Subcutaneous adipose tissue (tissue), 4 donors: Measurements from ENCODE around the gene FSD1L. TPM values are rescaled to one million over a fixed set of nuclear protein-coding genes. Genes with fewer than 3 reads are reported as not detected.

Source experiments
- total RNA-seq, 4 donors: library from RNA; depleted of rRNA; stranded (reverse); fragments of >200 nt; gene quantifications; one replicate each; pipeline ENCODE4 v1.1.0, GENCODE V29; 2016
- TF ChIP-seq, protein P1 (sequence below): fragments of 450-650 bp; IDR thresholded peaks from one replicate; pipeline ENCODE4 v1.5.1; 2016; ENCODE audit warnings: low read depth, mild to moderate bottlenecking, control low read depth, antibody characterized with exemption, moderate library complexity

FSD1L gene
- total RNA-seq, 4 donors from 2014 or later, result 3.6 to 8.3 (median 4.8) TPM

DNA sequence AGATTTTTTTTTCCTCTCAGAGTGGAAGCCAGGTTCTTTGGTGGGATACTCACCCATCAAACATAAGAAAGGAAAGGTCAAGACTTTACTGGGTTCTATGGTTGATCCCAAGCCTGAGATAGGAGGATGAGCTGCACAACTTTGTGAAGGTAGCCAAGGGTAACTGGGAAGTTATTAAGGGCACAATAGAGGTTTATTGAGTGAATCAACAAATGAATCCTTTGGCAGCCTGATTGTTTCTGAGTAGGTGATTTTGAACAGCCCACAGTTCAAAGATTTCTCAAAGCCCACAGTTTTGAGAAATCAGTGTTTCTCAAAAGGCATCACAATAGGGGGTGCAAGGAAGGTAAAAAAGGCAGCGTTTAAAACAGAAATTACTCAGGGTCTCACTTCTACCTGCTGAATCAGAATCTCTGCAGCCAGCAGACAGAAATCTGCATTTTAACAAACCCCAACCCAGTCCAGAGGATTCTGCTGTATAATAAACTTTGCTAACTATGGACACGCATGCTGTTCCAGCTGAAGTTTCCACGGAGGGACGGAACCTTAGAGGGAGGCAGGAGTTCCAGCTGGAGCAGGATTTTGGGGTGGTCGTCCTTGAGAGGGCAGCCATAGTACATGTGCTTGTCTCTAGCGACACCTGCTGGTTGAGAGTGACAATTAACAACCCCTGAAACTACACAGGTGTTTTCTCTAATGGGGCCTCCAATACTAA lies 32.7 kb upstream of the FSD1L start:
- TF ChIP-seq, protein P1, sequence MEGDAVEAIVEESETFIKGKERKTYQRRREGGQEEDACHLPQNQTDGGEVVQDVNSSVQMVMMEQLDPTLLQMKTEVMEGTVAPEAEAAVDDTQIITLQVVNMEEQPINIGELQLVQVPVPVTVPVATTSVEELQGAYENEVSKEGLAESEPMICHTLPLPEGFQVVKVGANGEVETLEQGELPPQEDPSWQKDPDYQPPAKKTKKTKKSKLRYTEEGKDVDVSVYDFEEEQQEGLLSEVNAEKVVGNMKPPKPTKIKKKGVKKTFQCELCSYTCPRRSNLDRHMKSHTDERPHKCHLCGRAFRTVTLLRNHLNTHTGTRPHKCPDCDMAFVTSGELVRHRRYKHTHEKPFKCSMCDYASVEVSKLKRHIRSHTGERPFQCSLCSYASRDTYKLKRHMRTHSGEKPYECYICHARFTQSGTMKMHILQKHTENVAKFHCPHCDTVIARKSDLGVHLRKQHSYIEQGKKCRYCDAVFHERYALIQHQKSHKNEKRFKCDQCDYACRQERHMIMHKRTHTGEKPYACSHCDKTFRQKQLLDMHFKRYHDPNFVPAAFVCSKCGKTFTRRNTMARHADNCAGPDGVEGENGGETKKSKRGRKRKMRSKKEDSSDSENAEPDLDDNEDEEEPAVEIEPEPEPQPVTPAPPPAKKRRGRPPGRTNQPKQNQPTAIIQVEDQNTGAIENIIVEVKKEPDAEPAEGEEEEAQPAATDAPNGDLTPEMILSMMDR, result no peak

DNA sequence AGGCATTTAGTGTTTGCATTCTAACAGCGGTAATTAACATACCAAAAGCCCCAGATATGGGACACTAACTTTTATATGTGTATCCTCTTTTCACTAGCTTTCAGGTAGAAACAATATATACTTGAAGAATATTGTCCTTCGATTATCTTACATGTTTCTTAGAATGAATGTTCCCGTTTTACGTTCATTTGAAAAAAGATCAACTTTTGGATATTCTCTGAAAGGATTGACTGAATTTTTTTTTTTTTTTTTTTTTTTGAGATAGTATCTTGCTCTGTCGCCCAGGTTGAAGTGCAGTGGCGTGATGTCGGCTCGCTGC lies 32.2 kb upstream of the FSD1L start:
- TF ChIP-seq, protein P1, result no peak

DNA sequence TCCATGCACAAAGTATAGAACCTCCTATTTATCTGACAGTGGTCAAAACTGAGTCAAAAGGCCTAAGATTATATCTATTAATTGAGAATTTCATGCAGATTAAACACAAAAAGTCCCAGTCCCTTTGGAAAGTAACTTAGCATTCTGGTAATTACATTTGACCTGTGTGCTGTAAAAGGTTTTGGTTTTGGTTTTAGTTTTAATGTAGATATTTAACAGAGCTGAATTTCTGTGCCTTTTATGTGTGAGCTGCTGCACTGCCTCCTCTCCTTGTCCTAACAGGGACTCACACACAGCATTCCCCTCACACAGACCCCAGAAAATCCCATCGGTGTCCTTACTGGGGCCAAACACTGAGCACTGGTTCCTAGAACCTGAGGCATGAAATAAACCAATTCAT lies 31.0 kb upstream of the FSD1L start:
- TF ChIP-seq, protein P1, result no peak

DNA sequence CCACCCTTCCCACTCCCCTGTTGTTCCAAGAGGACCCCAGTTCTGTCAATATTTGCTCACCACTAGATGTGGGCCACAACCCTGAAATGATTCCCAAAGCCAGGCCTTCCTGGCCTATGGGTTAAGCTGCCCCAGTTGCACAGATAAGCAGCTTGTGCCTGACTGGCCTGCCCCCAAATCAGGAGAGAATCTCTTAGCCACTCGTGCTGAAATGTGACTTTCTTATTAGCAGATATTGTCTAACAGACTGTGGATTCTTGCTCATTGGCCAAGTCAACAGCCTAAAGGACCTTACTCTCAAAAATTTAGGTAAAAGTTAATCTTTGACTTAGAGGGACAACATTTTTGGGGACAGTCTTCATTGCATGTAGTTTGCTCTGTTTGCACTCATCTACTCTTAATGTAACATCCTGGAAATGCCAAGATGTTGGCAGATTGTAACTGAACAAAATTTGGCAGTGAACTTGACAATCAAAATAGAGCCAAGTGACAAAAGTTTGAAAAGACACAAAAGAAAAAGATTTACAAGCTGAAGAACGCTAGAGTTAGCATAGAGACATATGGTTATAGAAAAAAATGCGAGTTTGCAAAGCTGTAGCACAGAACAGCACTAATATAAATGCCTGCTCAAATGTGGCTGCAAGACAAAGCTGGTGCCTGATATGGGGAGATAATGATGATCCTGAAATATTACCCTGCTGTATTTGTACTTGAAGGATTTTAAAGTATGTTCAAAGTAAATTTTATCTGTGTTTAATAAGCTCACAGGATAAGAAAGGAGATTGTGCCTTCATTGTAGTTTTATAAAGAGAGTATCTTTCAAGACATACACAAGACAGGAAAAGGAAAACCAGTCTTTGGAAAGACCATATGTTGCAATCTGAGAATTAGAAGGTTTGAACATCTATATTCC lies 29.0 kb upstream of the FSD1L start:
- TF ChIP-seq, protein P1, result no peak

DNA sequence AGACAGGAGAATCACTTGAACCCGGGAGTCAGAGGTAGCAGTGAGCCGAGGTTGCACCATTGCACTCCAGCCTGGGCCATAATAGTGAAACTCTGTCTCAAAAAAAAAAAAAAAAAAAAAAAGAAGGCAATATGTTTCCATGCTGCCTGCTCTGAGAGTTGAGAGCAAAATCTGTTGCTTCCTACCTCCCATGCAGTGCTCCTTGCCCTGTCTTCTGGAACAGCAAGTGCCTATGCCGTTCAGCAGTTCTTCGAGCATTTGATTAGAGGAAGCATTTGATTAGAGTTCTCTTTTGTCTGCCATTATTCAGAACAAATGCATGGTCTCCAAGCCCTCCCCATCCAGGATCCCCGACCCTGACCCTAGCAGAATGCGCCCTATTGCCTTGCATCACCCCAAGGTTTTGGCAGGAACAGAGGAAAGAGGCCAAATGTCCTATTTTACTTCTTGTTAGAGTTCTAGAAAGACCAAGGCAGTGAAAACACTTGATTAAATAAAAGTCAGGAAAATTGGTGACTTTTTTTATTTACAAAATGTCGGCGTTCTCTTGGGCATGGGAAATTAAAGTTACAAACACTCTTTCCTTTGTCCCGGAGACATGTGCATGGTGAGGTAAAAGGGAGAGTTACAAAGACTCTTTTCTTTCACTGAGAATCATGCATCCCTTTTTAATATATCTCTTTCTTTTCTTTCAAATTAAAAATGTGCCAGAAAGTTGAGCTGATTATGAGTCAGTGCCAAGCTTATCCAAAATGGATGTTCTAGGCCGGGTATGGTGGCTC lies 27.8 kb upstream of the FSD1L start:
- TF ChIP-seq, protein P1, result no peak

DNA sequence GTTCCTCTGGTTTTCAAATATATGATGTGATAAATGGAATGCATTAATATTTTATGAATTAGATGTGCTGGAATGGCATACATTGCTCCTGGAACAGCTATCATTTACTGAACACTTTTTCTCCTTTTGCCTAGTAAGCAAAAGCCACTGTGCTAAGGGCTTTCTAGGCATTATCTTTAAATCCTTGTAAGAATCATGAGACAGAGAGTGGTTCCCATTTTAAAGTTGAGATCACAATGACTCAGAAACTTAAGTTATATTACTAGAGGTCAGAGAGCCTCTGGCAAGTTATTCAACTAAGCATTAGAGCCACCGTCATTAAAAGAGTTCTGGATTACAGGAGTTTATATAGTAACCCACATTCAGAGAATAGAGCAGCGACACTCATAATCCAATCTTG lies 26.7 kb upstream of the FSD1L start:
- TF ChIP-seq, protein P1, result no peak

DNA sequence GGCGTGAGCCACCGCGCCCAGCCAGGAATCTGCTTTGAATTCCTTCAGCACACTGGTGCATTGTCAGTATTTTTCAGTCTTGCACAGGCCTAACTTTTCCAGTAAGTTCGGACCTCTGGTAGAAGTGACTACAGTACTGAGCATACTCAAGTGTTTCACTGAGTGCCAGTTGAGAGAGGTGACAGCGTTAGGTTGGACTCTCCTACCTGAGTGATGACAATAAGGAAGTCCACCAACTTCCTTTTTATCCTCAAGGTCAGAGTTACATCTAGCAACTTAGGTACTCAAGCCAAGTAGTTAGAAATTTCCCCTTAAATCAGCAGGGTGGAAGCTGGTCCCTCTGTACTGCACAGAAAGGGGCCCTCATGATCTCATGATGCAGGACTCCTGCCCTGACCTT lies 26.0 kb upstream of the FSD1L start:
- TF ChIP-seq, protein P1, result no peak
